ENCODE results near the gene TMEM255A.
A peak's percentile ranks its signal among the peaks of the same experiment; 100 is the strongest.

Gene TMEM255A

GRCh38 chrX:120262859-120263708 lies 48.2 kb downstream of the TMEM255A start:
- no peak for DNase-seq

- DNase-seq, result no peak
Observed at GRCh38 chrX:120260369-120260768, 50.9 kb downstream of the TMEM255A start.

DNA sequence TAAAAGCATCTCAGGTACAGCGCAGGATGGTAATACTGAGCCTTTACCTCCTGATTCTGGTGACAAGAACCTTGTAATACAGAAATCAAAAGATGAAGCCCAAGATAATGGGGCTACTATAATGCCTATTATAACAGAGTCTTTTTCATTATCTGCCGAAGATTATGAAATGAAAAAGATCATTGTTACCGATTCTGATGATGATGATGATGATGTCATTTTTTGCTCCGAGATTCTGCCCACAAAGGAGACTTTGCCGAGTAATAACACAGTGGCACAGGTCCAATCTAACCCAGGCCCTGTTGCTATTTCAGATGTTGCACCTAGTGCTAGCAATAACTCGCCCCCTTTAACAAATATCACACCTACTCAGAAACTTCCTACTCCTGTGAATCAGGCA lies 57.5 kb downstream of the TMEM255A start:
- no peak for DNase-seq

DNA sequence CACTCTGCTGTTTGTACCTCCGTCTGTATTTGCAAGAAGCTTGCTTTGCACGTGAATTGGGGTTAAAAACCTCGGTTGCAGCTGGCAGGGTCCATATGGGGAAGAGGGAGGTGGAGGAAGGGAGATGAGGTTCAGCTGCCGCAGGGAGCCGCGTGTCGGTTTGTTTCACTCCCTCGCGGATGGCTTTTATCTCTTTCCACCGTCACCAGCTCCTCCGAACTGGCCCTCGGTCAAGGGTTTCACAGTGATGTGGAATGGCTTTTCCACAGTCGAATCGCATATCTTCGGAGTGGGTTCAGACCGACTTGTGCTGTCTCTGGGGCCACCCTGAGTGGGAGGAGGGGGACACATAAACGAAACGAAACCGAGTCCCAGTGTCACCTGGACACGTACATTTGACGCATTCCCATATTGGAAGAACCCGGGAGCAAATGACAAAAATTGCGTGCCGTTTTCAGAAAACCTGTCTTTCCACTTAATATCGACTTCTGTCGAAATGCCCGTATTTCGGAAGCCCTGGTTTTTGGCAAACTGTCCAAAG lies 59.7 kb downstream of the TMEM255A start:
- peak in 1 of 5 donors; percentile 22 for DNase-seq

- peak; percentile 69 to 91 (median 78) for DNase-seq
Observed at GRCh38 chrX:120250522-120251271, 60.6 kb downstream of the TMEM255A start, which contains the start of gene ZBTB33. ZBTB33 (plus strand) TSS chrX:120250812; CDS start chrX:120253416, 2,604 bp downstream.

DNA sequence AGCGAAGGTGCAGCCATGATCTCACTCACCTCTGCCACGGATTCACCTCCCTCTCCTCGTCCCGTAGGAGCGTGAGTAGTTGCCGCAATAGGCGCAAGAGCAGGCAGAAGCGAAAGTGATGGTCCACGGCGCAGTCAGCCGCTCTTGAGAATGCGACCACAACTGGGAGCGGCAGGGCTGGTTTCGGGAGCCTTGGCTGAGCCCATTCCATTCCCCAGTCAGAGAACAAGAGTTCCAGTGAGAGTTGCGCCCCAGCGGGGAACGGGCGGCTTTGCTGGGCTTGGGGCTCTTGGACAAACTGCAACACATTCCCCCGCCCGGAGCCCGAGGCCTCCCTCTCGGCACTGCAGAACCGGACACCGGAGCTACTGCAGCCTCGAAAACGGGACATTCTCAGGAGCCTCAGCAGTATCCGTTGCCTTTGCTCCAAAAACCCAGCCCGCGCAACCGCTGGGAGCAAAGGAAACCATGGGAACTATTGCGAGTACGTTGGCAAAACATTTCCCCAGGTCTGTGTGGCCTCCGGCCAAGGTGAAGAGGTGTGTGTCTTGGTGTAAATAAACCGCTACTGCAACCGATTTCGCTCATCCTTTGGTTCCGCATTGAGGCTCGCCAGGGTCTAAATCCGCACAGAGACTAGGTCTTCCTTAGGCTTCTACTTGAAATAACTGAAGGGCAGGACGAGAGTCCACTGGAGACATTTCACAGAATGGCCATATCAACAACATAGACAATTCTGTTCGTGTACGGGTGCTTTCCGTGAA lies 66.3 kb downstream of the TMEM255A start:
- DNase-seq, result peak in 4 of 5 donors; percentile 18 to 70 (median 30)

DNA sequence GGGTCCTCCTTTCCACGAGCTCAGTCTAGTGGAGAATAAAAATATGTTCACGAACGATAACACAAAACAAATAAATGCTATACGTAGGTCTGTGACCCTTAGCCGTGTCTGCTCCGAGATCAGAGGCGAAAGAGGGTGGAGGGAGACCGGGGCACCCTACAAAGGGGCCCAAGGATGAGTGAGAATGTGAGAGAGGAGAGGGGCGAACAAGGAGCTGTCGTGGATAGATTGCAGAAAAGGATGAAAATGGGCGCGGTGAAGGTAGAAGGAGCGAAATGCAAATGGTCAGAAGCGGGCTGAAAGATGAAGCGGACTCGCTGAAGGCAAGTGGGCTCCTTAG lies 66.9 kb downstream of the TMEM255A start:
- DNase-seq, result no peak

DNA sequence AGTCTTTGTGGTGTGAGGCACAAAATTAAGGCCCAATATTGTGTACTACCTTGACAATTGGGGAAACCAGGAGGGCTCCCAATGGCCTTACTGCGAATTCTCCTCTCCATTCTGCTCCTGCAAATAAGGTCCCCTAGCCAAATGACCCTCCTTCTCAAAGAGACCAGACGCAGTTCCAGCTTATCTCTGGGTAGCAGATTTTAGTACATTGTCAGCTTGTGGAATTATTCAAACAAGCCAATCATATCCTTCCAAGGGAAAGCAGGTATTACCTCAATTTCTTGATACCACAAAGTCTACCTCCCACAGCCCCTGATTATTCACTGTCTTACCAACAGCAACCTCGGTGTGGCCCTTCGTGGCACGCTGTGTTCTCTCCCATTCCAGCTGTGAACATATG lies 68.4 kb downstream of the TMEM255A start:
- no peak for DNase-seq

- no peak for DNase-seq
Observed at GRCh38 chrX:120238933-120239332, 72.3 kb downstream of the TMEM255A start.

DNA sequence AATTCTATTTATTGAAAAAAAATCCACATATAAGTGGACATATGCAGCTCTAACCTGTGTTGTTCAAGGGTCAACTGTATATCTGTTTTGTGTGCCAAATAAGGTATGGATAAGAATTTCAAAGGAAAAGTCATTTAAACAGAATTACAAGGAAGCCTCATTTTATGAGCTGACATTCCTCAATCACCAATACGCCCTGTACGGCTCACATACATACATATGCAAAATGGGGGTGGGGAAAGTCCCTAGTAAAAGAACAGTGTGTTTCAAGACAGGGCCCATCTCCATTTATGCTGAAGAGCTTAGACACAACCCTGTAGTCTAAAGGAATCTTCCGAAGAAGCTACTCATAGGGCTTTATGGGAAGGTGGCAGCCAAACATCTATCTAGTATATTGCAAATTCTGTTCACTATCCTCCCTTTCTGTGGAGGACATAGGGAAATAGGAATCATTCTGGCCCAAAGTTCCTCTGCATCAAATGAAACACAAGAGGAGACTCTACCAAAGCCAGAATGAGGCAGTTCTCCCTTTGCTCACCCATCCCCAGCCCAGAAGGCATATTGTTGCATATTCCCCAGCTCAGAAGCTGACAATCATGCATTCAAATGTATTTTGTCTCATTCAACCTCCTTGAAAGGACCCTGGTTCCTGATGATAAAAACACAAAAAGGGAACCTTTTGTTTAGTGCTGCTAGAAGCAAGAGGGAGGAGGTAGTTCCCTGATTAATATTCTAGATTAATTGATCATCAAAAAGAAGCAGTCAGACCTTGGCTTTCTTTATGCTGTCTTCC lies 74.4 kb downstream of the TMEM255A start:
- DNase-seq, result no peak

GRCh38 chrX:120235284-120235683 lies 76.0 kb downstream of the TMEM255A start:
- DNase-seq, result no peak

DNA sequence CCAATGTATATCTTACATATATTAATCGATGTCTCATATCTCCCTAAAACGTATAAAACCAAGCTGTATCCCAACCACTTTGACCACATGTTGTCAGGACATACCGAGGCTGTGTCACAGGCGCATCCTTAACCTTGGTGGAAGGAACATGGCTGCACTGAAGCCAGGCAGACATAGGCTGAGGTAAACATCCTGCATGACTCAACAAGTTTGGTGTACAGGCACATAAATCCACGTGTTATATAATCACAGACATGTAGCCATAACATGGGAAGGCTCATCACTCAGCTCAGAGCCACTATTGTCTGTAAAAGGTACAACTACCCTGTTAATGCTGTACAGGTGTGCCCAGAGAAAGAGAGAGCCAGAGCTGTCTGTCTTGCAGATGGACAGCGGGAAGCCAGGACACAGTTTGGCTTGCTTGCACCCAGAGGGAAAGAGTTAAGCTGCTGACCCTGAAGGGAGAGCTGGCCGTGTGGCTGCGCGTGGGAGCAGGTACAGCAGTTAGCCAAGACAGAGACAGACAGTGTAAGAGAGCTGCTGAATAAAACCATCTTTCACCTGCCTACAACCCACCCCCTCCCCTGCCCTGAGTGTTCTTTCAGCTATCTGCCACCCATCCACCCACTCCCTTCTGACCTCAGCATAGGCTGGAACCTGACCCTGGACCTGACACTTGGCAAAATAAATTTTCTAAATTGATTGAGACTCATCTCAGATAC lies 82.9 kb downstream of the TMEM255A start:
- no peak for DNase-seq

- DNase-seq, result no peak
Observed at GRCh38 chrX:120224388-120224787, 86.9 kb downstream of the TMEM255A start.

GRCh38 chrX:120223374-120223773 lies 87.9 kb downstream of the TMEM255A start:
- DNase-seq, result no peak

GRCh38 chrX:120213438-120214265 lies 97.6 kb downstream of the TMEM255A start:
- peak in 4 of 5 donors; percentile 16 to 48 (median 30) for DNase-seq

Data from T-helper 1 cell (primary cell).